Keratinocyte (primary cell): ENCODE measurements around the gene UNC5A. TPM values are rescaled to one million over a fixed set of nuclear protein-coding genes. Genes with fewer than 3 reads are reported as not detected.

Experiments used
- DNase-seq: peaks from one replicate; pipeline ENCODE4 v3.0.0-alpha.2; 2011; ENCODE audit warnings: low read depth, missing footprints, low spot score
- FAIRE-seq: peaks from 2 replicates; lab custom pipeline; 2011; peaks lifted over from hg19 to GRCh38; lab: Jason Lieb, UNC
- H2AFZ ChIP-seq: 2 replicates; pipeline ENCODE4 v1.6.0; 2012; ENCODE audit warnings: low read length, control low read depth, inconsistent platforms; ENCODE audit not compliant: control insufficient read depth
- H3K27ac ChIP-seq: 2 replicates; pipeline ENCODE4 v1.5.1; 2011; ENCODE audit warnings: low read length; ENCODE audit not compliant: control insufficient read depth, insufficient read depth
- H3K27me3 ChIP-seq: 3 replicates; pipeline ENCODE4 v1.6.0; 2011; ENCODE audit warnings: low read length; ENCODE audit not compliant: control insufficient read depth, insufficient read depth; ENCODE audit errors: extremely low read depth
- H3K36me3 ChIP-seq, 2 experiments: 2 replicates in 1 of 2; 3 replicates in 1 of 2; pipeline ENCODE4 v1.5.1; 2011; ENCODE audit warnings: low read length in 2 of 2, mild to moderate bottlenecking in 1 of 2; ENCODE audit not compliant: control insufficient read depth in 2 of 2, insufficient read depth in 2 of 2; ENCODE audit errors: extremely low read depth in 1 of 2
- H3K4me1 ChIP-seq: 3 replicates; pipeline ENCODE4 v1.5.1; 2011; ENCODE audit warnings: low read length; ENCODE audit not compliant: control insufficient read depth, insufficient read depth; ENCODE audit errors: extremely low read depth
- H3K4me2 ChIP-seq: 3 replicates; pipeline ENCODE4 v1.6.0; 2011; ENCODE audit warnings: low read depth, low read length; ENCODE audit not compliant: control insufficient read depth, insufficient read depth; ENCODE audit errors: extremely low read depth
- H3K4me3 ChIP-seq, 3 experiments: fragments of 200-600 bp in 1 of 3; sonication (generic) in 1 of 3; 2 replicates in 2 of 3; 3 replicates in 1 of 3; pipeline ENCODE4 v1.5.1; 2011 to 2016; ENCODE audit warnings: low read length in 3 of 3, mild to moderate bottlenecking in 3 of 3, control low read depth in 2 of 3, inconsistent platforms in 1 of 3, low read depth in 1 of 3, mixed read lengths in 1 of 3, mixed run types in 1 of 3, moderate library complexity in 1 of 3; ENCODE audit not compliant: control insufficient read depth in 2 of 3, insufficient read depth in 2 of 3; ENCODE audit errors: extremely low read depth in 1 of 3
- H3K79me2 ChIP-seq: 2 replicates; pipeline ENCODE4 v1.6.0; 2012; ENCODE audit warnings: low read length; ENCODE audit not compliant: control insufficient read depth, insufficient read depth
- H3K9ac ChIP-seq: 3 replicates; pipeline ENCODE4 v1.6.0; 2011; ENCODE audit warnings: low read length; ENCODE audit not compliant: control insufficient read depth, insufficient read depth; ENCODE audit errors: extremely low read depth
- H3K9me1 ChIP-seq: 3 replicates; pipeline ENCODE4 v1.6.0; 2011; ENCODE audit warnings: low read length; ENCODE audit not compliant: control insufficient read depth, insufficient read depth; ENCODE audit errors: extremely low read depth
- H3K9me3 ChIP-seq: 2 replicates; pipeline ENCODE4 v1.5.1; 2012; ENCODE audit warnings: low read depth, low read length; ENCODE audit not compliant: control insufficient read depth
- H4K20me1 ChIP-seq: 3 replicates; pipeline ENCODE4 v1.6.0; 2011; ENCODE audit warnings: low read length; ENCODE audit not compliant: control insufficient read depth, insufficient read depth; ENCODE audit errors: extremely low read depth
- CTCF ChIP-seq, 3 experiments: IDR thresholded peaks in 1 of 3; conservative IDR thresholded peaks in 1 of 3; optimal IDR thresholded peaks in 1 of 3; 2 replicates in 2 of 3; 3 replicates in 1 of 3; pipeline versions ENCODE3 to v1.5.1; 2011; ENCODE audit warnings: low read length in 3 of 3, mild to moderate bottlenecking in 3 of 3, moderate library complexity in 2 of 3, control low read depth in 1 of 3, inconsistent platforms in 1 of 3; ENCODE audit not compliant: insufficient read depth in 2 of 3; ENCODE audit errors: extremely low read depth in 1 of 3
- EZH2 ChIP-seq: IDR thresholded peaks from one replicate; pipeline ENCODE4 v1.6.1; 2012; ENCODE audit warnings: inconsistent platforms, mild to moderate bottlenecking, low read length, moderate library complexity
- dilution Hi-C: fragments of 300-500 bp; cut with MboI; formaldehyde crosslinking; loops from one replicate; pipeline ENCODE4 v1.7.0; 2020; ENCODE audit warnings: low sequenced_read_pairs; ENCODE audit not compliant: extremely low pct_ligation_motif_present
- polyA plus RNA-seq, 5 experiments: library from polyadenylated mRNA; depleted of rRNA in 3 of 5; stranded (reverse) in 3 of 5; stranded (forward) in 1 of 5; unstranded in 1 of 5; fragments of >200 nt; gene quantifications; 1 replicate in 1 of 5; 2 replicates in 3 of 5; 3 replicates in 1 of 5; pipeline versions ENCODE4 v1.2.1 to v1.2.3, GENCODE V29; 2011 to 2012; ENCODE audit warnings: missing spikeins in 2 of 5, low read depth in 1 of 5, low replicate concordance in 1 of 5

The UNC5A gene
- polyA plus RNA-seq, 1 donor (not counting 4 experiments of a cell fraction or from before 2014, with no cell fraction given), result not detected

- Histone ChIP-seq H4K20me1 (no peaks in the 10 kb centered on the region), H3K4me1 (no peaks in the 10 kb centered on the region), H2AFZ (no peak overlapping the region), H3K9me1 (no peaks in the 10 kb centered on the region), H3K4me3 (no peak overlapping the region), H3K4me2 (no peak overlapping the region), H3K27me3 (peaks cover 10% of the 10 kb centered on the region), H3K79me2 (no peaks in the 10 kb centered on the region), H3K9me3 (no peaks in the 10 kb centered on the region), H3K27ac (no peak overlapping the region), H3K36me3 (no peaks in the 10 kb centered on the region), H3K9ac (no peak overlapping the region)
- TF ChIP-seq EZH2 (no peak), CTCF (optimal IDR thresholded peaks at IDR 0.05 in 1 of 3, IDR thresholded peaks at IDR 0.05 in 1 of 3, conservative IDR thresholded peaks at IDR 0.05 in 1 of 3; ENCODE audit: extremely low read depth in 1 of 3, insufficient read depth in 2 of 3, low read length in 3 of 3) (no peak)
- FAIRE-seq, result no peak
- dilution Hi-C loops, result no loop called here
- DNase-seq, result no peak
Measured at GRCh38 chr5:176762489-176762888, 47.9 kb upstream of the UNC5A start.

GRCh38 chr5:176765687-176766086 is 44.7 kb upstream of the UNC5A start:
- no peaks in the 10 kb centered on the region for H3K36me3 ChIP-seq
- DNase-seq, result no peak
- H3K79me2 ChIP-seq, result no peaks in the 10 kb centered on the region
- TF ChIP-seq CTCF (optimal IDR thresholded peaks at IDR 0.05 in 1 of 3, IDR thresholded peaks at IDR 0.05 in 1 of 3, conservative IDR thresholded peaks at IDR 0.05 in 1 of 3; ENCODE audit: extremely low read depth in 1 of 3, insufficient read depth in 2 of 3, low read length in 3 of 3), result no peak
- TF ChIP-seq EZH2, result no peak
- no peaks in the 10 kb centered on the region for H3K9me1 ChIP-seq
- H3K4me2 ChIP-seq, result no peak overlapping the region
- H3K27me3 ChIP-seq, result peaks cover 18% of the 10 kb centered on the region
- FAIRE-seq, result no peak
- dilution Hi-C loops, result no loop called here
- no peaks in the 10 kb centered on the region for H3K9me3 ChIP-seq
- no peak overlapping the region for H3K9ac ChIP-seq
- no peak overlapping the region for H3K4me3 ChIP-seq
- H2AFZ ChIP-seq, result no peak overlapping the region
- H4K20me1 ChIP-seq, result no peaks in the 10 kb centered on the region
- H3K27ac ChIP-seq, result no peak overlapping the region
- no peaks in the 10 kb centered on the region for H3K4me1 ChIP-seq
